ENCODE data around the gene TBXAS1.

DNA sequence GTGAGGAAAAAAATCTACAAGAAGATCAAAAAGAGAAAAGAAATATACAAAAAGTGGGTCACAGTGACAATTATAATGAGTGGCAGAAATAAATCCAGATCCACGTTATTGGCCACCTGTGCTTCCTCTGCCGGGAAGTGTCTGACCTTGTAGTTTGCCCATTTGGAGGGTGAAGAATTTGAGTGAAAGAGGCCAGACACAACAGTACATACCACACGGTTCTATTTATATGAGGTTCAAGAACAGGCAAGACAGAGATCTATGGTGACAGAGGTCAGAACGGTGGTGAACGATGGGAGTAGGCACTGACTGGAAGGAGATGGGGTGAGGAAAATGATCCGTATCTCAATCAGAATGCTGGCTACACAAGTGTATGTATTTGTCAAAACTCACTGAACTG, 216.6 kb downstream of the TBXAS1 start:
- TF ChIP-seq, protein P1, sequence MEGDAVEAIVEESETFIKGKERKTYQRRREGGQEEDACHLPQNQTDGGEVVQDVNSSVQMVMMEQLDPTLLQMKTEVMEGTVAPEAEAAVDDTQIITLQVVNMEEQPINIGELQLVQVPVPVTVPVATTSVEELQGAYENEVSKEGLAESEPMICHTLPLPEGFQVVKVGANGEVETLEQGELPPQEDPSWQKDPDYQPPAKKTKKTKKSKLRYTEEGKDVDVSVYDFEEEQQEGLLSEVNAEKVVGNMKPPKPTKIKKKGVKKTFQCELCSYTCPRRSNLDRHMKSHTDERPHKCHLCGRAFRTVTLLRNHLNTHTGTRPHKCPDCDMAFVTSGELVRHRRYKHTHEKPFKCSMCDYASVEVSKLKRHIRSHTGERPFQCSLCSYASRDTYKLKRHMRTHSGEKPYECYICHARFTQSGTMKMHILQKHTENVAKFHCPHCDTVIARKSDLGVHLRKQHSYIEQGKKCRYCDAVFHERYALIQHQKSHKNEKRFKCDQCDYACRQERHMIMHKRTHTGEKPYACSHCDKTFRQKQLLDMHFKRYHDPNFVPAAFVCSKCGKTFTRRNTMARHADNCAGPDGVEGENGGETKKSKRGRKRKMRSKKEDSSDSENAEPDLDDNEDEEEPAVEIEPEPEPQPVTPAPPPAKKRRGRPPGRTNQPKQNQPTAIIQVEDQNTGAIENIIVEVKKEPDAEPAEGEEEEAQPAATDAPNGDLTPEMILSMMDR (conservative IDR thresholded peaks at IDR 0.05; ENCODE audit: low read length), result no peak
- TF ChIP-seq EZH2phosphoT487 (IDR thresholded peaks at IDR 0.05; ENCODE audit: borderline replicate concordance), result no peak

Data from Loucy (cell line).